Measurements from ENCODE around the gene SORCS2.

GRCh38 chr4:7598939-7599790 lies 406.8 kb downstream of the SORCS2 start:
- TF ChIP-seq CTCF (IDR thresholded peaks at IDR 0.05; ENCODE audit: insufficient read depth, low read depth, low read length) (no peak), EZH2 (IDR thresholded peaks at IDR 0.05; ENCODE audit: insufficient read depth, low read length) (no peak)

Measured in astrocyte (in vitro differentiated cells and primary cell).